Retinal pigment epithelial cell (primary cell): ENCODE measurements around the gene POFUT2.

Experiments
- DNase-seq: peaks from one replicate; pipeline ENCODE4 v3.0.0-alpha.2; 2010; ENCODE audit warnings: low read depth
- H3K4me3 ChIP-seq: 2 replicates; pipeline ENCODE4 v1.5.1; 2011; ENCODE audit warnings: mild to moderate bottlenecking, low read length, control low read depth, moderate library complexity
- CTCF ChIP-seq: conservative IDR thresholded peaks from 2 replicates; pipeline ENCODE4 v1.5.1; 2011; ENCODE audit warnings: low read depth, low read length, control low read depth, inconsistent platforms

Gene POFUT2

GRCh38 chr21:45222001-45222400, 65.7 kb downstream of the POFUT2 start:
- H3K4me3 ChIP-seq: no peak overlapping the region
- no peak for DNase-seq
- no peak for TF ChIP-seq CTCF

- TF ChIP-seq CTCF: no peak
- DNase-seq: no peak
These were observed 66.8 kb downstream of the POFUT2 start for GRCh38 chr21:45220714-45221490.

GRCh38 chr21:45220071-45220481, 67.6 kb downstream of the POFUT2 start:
- DNase-seq: no peak
- TF ChIP-seq CTCF: no peak
- H3K4me3 ChIP-seq: no peak overlapping the region

More at GRCh38 chr21:45220714-45221490, 66.8 kb downstream of the POFUT2 start:
- no peak overlapping the region for H3K4me3 ChIP-seq

GRCh38 chr21:45219517-45219916, 68.2 kb downstream of the POFUT2 start:
- DNase-seq: no peak
- H3K4me3 ChIP-seq: no peak overlapping the region
- no peak for TF ChIP-seq CTCF

- no peak for DNase-seq
- no peak for TF ChIP-seq CTCF
- no peak overlapping the region for H3K4me3 ChIP-seq
These were observed 70.7 kb downstream of the POFUT2 start for GRCh38 chr21:45217010-45217409.

- DNase-seq: no peak
- no peak for TF ChIP-seq CTCF
- H3K4me3 ChIP-seq: no peak overlapping the region
These were observed 72.5 kb downstream of the POFUT2 start for GRCh38 chr21:45215213-45215612.
